ENCODE results near the gene SCT.

DNA sequence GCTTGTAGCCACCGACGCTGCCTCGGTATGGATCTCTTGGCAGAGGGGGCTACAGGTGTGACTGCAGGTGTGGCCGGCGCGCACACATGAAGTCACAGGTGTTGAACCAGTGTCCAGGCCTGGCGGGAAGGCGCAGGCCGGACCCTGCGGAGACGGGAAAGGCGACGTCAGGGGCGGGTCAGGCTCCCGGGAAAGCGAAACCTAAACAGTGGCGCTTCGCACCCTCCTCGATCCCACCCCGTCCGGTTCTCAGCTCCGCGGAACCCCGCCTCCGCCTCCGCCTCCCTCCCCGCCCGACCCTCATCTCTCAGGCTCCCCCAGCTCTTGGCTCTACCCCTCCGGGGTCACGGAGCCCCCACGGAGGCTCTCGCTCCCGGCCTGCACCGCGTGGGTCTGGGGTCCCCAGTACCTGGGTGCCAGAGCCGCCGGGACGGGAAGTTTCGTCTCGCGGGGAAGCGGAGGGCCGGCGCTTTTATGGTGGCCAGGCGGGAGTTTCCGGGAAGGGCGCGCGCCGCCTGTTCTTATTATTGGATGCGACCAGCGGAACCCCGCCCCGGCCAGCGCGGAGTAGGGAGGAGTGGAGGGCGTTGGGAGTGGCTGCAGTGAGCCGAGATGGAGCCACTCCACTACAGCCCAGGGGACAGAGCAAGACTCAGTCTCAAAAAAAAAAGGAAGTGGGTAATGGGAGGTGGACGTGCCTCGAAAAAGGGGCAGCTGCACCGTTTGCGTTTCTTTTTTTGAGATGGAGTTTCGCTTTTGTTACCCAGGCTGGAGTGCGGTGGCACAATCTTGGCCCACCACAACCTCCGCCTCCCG, 11.3 kb downstream of the SCT start, which contains the start of gene IRF7:
- TF ChIP-seq, protein P1, sequence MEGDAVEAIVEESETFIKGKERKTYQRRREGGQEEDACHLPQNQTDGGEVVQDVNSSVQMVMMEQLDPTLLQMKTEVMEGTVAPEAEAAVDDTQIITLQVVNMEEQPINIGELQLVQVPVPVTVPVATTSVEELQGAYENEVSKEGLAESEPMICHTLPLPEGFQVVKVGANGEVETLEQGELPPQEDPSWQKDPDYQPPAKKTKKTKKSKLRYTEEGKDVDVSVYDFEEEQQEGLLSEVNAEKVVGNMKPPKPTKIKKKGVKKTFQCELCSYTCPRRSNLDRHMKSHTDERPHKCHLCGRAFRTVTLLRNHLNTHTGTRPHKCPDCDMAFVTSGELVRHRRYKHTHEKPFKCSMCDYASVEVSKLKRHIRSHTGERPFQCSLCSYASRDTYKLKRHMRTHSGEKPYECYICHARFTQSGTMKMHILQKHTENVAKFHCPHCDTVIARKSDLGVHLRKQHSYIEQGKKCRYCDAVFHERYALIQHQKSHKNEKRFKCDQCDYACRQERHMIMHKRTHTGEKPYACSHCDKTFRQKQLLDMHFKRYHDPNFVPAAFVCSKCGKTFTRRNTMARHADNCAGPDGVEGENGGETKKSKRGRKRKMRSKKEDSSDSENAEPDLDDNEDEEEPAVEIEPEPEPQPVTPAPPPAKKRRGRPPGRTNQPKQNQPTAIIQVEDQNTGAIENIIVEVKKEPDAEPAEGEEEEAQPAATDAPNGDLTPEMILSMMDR (IDR thresholded peaks at IDR 0.05; ENCODE audit: low read depth, low read length) = no peak
- no peak for TF ChIP-seq EZH2phosphoT487 (IDR thresholded peaks at IDR 0.05; ENCODE audit: low read depth)

Measured in OCI-LY3 (cell line).